KOPT-K1 (cell line): ENCODE measurements around the gene SMPD3.

Experiments
- H3K27ac ChIP-seq: fragments of 200-600 bp; sonication (generic); 2 replicates; pipeline ENCODE4 v1.5.1; 2016; ENCODE audit warnings: antibody characterized with exemption, mild to moderate bottlenecking, low read depth, low read length; ENCODE audit not compliant: poor library complexity, severe bottlenecking
- H3K36me3 ChIP-seq: fragments of 200-600 bp; sonication (generic); 2 replicates; pipeline ENCODE4 v1.5.1; 2017; ENCODE audit warnings: antibody characterized with exemption, mild to moderate bottlenecking, low read length, moderate library complexity; ENCODE audit not compliant: insufficient read depth
- H3K9me3 ChIP-seq: fragments of 200-600 bp; sonication (generic); 2 replicates; pipeline ENCODE4 v1.5.1; 2017; ENCODE audit warnings: antibody characterized with exemption, low read length, mild to moderate bottlenecking; ENCODE audit not compliant: insufficient read depth, poor library complexity, severe bottlenecking

SMPD3 gene

GRCh38 chr16:68328151-68328859, 120.0 kb downstream of the SMPD3 start:
- Histone ChIP-seq H3K9me3 (no peaks in the 10 kb centered on the region), H3K27ac (no peak overlapping the region), H3K36me3 (peaks cover 69% of the 10 kb centered on the region)

- Histone ChIP-seq H3K9me3 (no peaks in the 10 kb centered on the region), H3K27ac (no peak overlapping the region), H3K36me3 (peaks cover 85% of the 10 kb centered on the region)
Measured at GRCh38 chr16:68324780-68325357, 123.4 kb downstream of the SMPD3 start.

- Histone ChIP-seq H3K36me3 (peaks cover 85% of the 10 kb centered on the region), H3K9me3 (no peaks in the 10 kb centered on the region)
Measured at GRCh38 chr16:68324336-68324735, 124.0 kb downstream of the SMPD3 start.

GRCh38 chr16:68319185-68319908, 129.0 kb downstream of the SMPD3 start:
- peaks cover 85% of the 10 kb centered on the region for H3K36me3 ChIP-seq
- no peak overlapping the region for H3K27ac ChIP-seq
- H3K9me3 ChIP-seq = no peaks in the 10 kb centered on the region

More at GRCh38 chr16:68324336-68324735, 124.0 kb downstream of the SMPD3 start:
- no peak overlapping the region for H3K27ac ChIP-seq

- no peaks in the 10 kb centered on the region for H3K9me3 ChIP-seq
- H3K36me3 ChIP-seq = peaks cover 59% of the 10 kb centered on the region
- H3K27ac ChIP-seq = no peak overlapping the region
Measured at GRCh38 chr16:68313116-68313515, 135.2 kb downstream of the SMPD3 start.

GRCh38 chr16:68310774-68311511, 137.4 kb downstream of the SMPD3 start, which contains the start of the genes PRMT7 and SLC7A6OS:
TSS of gene PRMT7 (plus strand) at chr16:68311019. CDS start at chr16:68315980, 4,961 bp downstream.
TSS of gene SLC7A6OS (minus strand) at chr16:68310946. CDS start at chr16:68310926, 20 bp downstream.
- Histone ChIP-seq H3K27ac (peak within 1 kb of the TSS; percentile 82), H3K9me3 (no peaks in the 10 kb centered on the region), H3K36me3 (peaks cover 63% of the 10 kb centered on the region)

GRCh38 chr16:68310437-68310773, 137.9 kb downstream of the SMPD3 start:
- Histone ChIP-seq H3K27ac (peak overlapping the region; percentile 82), H3K36me3 (peaks cover 63% of the 10 kb centered on the region)

GRCh38 chr16:68309799-68310198, 138.5 kb downstream of the SMPD3 start:
- peak overlapping the region; percentile 82 for H3K27ac ChIP-seq
- peaks cover 65% of the 10 kb centered on the region for H3K36me3 ChIP-seq

More at GRCh38 chr16:68310437-68310773, 137.9 kb downstream of the SMPD3 start:
- no peaks in the 10 kb centered on the region for H3K9me3 ChIP-seq

More at GRCh38 chr16:68309799-68310198, 138.5 kb downstream of the SMPD3 start:
- no peaks in the 10 kb centered on the region for H3K9me3 ChIP-seq
